Left ventricle myocardium inferior (tissue), 1 donor: ENCODE data around the gene DCST1. TPM values are rescaled to one million over a fixed set of nuclear protein-coding genes. Genes with fewer than 3 reads are reported as not detected.

Experiments used
- DNase-seq: peaks from one replicate; pipeline ENCODE4 v3.0.0-alpha.2; 2020
- H3K27ac ChIP-seq: fragments of 200-600 bp; replicated peaks from 2 replicates; pipeline ENCODE4 v1.8.0; 2021
- H3K27me3 ChIP-seq: fragments of 200-600 bp; 2 replicates; pipeline ENCODE4 v1.8.0; 2021; ENCODE audit warnings: low read depth
- H3K36me3 ChIP-seq: fragments of 200-600 bp; 2 replicates; pipeline ENCODE4 v1.8.0; 2021
- H3K4me1 ChIP-seq: fragments of 200-600 bp; 2 replicates; pipeline ENCODE4 v1.8.0; 2021
- H3K4me3 ChIP-seq: fragments of 200-600 bp; 2 replicates; pipeline ENCODE4 v1.8.0; 2021; ENCODE audit warnings: mild to moderate bottlenecking, moderate library complexity
- H3K9me3 ChIP-seq: fragments of 200-600 bp; replicated peaks from 2 replicates; pipeline ENCODE4 v1.8.0; 2021
- CTCF ChIP-seq: fragments of 200-600 bp; IDR thresholded peaks from 2 replicates; pipeline ENCODE4 v1.8.0; 2021; ENCODE audit warnings: antibody characterized with exemption, mild to moderate bottlenecking, borderline replicate concordance
- intact Hi-C: fragments of 100-400 bp; cut with micrococcal nuclease; formaldehyde crosslinking; loops from one replicate; pipeline ENCODE4 v1.11.0; 2022
- total RNA-seq: library from RNA; stranded (reverse); fragmentation: NEBNext Ultra II Directional; extraction: Animal tissue kit (Norgen Biotek cat#: 25700); gene quantifications from one replicate; pipeline ENCODE4 v1.2.1, GENCODE V29; 2021
- donor health status: DM: no; HTN: yes; CAD: no; lungs with severe emphysema.

The DCST1 gene
- total RNA-seq, 1 donor from 2014 or later: not detected

DNA sequence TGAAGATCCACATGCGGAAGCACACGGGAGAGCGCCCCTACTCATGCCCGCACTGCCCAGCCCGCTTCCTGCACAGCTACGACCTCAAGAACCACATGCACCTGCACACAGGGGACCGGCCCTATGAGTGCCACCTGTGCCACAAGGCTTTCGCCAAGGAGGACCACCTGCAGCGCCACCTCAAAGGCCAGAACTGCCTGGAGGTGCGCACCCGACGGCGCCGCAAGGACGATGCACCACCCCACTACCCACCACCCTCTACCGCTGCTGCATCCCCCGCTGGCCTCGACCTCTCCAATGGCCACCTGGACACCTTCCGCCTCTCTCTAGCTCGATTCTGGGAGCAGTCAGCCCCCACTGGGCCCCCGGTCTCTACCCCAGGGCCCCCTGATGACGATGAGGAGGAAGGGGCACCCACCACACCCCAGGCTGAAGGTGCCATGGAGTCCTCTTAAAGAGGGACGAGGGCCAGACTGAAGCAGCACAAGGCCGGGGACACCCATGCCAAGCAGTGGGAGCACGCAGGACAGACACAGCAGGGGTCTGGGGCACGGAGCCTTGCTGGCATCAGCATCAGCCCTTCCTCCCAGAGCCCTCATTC lies 17.3 kb upstream of the DCST1 start:
- peaks cover 51% of the 10 kb centered on the region for H3K4me1 ChIP-seq
- H3K27me3 ChIP-seq: no peaks in the 10 kb centered on the region
- peaks cover 30% of the 10 kb centered on the region for H3K36me3 ChIP-seq
- no peak overlapping the region for H3K4me3 ChIP-seq
- H3K27ac ChIP-seq: peak overlapping the region; percentile 92
- no peaks in the 10 kb centered on the region for H3K9me3 ChIP-seq
- intact Hi-C loops: no loop called here
- no peak for TF ChIP-seq CTCF
- DNase-seq: no peak

DNA sequence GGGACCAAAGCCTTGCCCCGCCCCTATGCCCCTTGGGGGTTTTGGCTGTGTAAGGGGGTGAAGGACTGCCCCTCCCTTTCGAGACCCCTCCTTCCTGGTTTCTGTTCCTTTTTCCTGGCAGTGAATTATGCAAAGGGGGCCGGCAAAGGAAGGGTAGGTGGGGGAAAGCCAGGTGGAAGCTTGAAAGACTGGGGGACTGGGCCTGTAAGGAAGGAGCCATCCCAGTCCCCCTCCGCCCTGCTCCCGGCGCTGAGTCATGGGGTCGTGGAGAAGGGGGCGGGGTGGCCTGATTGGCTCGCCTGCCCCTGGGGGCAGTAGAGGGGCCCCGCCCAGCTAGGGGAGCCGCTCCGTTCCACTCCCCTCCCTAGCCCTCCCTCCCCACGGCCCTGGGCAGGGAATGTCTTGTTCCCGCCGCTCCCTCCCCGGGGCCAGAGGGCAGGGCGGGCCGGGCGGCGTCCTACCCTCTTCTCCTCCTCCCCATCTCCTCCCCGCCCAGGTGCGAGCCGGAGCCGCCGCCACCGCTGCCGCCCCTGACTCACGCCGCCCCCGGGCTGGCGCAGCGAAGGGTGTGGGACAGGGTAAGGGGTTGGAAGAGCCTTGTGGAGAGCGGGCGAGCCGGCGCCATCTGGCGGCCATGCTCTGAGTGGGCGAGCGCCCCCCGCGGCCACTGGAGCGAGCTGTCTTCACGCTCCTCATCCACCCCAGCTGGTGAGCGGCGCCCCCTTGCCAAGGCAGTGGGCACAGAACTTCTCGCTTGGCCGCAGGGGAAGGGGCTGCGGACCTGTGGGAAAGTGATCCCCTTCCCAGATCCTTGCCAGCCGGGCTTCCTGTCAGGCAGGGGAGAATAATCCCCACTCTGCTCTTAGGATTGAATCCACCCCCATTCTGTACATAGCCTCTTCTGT lies 16.3 kb upstream of the DCST1 start:
- DNase-seq: peak; percentile 90
- intact Hi-C loops: no loop called here
- H3K27me3 ChIP-seq: no peaks in the 10 kb centered on the region
- peaks cover 30% of the 10 kb centered on the region for H3K36me3 ChIP-seq
- H3K4me1 ChIP-seq: peaks cover 41% of the 10 kb centered on the region
- peak overlapping the region; percentile 92 for H3K27ac ChIP-seq
- H3K9me3 ChIP-seq: no peaks in the 10 kb centered on the region
- peak; percentile 99 for TF ChIP-seq CTCF
- H3K4me3 ChIP-seq: peak overlapping the region; percentile 67

DNA sequence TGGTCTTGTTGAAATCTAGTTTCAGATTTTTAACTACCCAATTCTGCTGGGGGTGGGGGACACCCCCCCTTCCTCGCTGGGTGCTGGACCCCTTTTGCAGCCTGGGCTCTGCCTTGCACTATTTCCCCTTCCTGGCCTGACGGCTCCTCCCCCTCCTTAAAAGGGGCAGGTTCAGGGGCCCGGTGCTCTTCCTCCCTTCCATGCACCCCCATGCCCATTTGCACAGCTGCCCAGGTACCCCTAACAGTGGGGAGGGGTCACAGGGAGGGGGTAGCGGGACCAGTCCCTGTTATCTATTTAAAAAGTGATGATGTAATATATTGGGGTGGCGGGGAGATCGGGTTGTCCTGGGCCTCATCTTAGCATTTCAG lies 15.7 kb upstream of the DCST1 start:
- H3K4me3 ChIP-seq: peak overlapping the region; percentile 67
- H3K27ac ChIP-seq: peak overlapping the region; percentile 92
- TF ChIP-seq CTCF: no peak
- H3K36me3 ChIP-seq: peaks cover 30% of the 10 kb centered on the region
- H3K27me3 ChIP-seq: no peaks in the 10 kb centered on the region
- no peak for DNase-seq
- no peaks in the 10 kb centered on the region for H3K9me3 ChIP-seq
- peaks cover 40% of the 10 kb centered on the region for H3K4me1 ChIP-seq
- intact Hi-C loops: no loop called here

DNA sequence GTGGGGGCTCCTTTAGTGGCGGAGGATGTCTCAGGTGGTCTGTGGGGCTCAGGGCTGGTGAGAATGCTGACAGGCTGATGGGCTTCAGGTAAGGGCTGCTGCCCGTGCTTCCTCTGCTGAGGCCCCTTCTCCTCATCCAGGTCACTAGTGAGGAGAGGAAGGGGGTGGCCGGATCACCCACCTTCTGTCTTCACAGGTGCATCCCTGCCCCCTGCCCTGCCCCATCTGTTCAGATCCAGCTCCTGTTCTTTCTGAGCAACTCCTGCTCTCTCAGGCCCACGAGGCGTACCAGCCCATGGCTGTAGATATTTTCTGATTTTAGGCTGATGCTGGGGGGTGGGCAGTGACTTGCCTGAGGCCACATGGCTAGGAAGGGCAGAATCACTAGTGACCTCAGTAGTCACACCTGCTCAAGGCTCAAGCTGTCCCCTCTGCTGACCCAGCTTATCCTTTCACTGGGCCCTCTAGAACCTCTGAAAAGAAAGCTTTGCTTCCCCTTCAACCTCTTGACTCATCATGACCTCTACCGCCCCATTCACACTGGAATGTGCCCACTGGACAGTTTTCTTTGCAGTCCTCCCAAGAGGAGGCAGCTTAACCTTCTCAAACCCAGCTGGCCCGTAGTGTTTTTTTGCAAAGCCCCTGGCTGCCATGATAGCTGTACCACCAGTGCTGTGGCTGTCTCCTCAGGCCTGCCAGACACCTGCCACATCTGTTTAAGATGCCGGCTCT lies 14.8 kb upstream of the DCST1 start:
- Histone ChIP-seq H3K27me3 (no peaks in the 10 kb centered on the region), H3K9me3 (no peaks in the 10 kb centered on the region), H3K36me3 (peaks cover 30% of the 10 kb centered on the region), H3K4me1 (peaks cover 35% of the 10 kb centered on the region), H3K4me3 (no peak overlapping the region), H3K27ac (no peak overlapping the region)
- intact Hi-C loops: no loop called here
- no peak for TF ChIP-seq CTCF
- no peak for DNase-seq

DNA sequence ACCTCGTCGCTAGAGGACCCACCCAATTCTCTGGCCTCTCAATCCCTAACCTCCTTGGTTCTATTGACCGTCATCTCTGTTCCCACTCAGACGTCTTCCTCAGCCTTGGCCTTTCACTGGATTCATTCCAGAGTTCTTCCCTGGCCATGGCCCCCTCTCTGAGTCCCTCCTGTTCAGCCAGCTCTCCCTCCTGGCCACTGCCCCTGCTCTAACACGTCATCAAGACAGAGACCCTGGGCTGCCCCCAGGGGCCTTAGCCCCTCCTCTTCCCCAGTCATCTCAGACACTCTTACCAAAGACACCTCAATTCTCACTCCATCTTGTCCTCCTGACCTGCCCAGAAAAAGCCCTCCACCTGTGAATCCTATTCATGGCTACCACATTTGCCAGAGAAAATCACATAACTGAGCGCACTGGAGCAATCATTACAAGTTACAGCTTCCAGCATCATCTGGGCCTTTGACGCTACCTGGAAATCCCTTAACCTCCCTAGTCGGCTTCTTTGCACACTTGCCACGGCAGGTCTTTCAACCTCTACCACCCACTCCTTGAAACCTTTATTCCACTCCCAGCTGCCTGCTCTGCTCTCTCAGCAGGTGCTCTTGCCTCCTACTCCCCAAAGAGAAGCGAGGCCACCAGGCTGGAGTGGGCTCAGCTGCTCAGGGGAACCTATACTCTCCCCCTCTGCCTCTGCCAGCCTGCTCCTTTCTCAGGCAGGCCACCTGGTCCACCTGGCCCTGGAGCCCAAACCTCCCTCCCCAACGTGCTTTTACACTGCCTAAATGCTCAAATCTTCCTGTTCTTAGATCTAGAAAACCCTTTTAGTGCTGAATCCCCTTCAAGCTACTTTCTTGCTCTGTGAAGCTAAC lies 14.0 kb upstream of the DCST1 start:
- Histone ChIP-seq H3K4me3 (no peak overlapping the region), H3K27ac (no peak overlapping the region), H3K27me3 (no peaks in the 10 kb centered on the region), H3K36me3 (peaks cover 22% of the 10 kb centered on the region), H3K9me3 (no peaks in the 10 kb centered on the region), H3K4me1 (peaks cover 32% of the 10 kb centered on the region)
- no peak for DNase-seq
- intact Hi-C loops: no loop called here
- TF ChIP-seq CTCF: no peak
